ENCODE results near the gene LILRB4. TPM values are rescaled to one million over a fixed set of nuclear protein-coding genes. Genes with fewer than 3 reads are reported as not detected.

LILRB4 gene
- total RNA-seq, 1 experiment from 2014 or later, result not detected

GRCh38 chr19:54684527-54684926, 21.7 kb downstream of the LILRB4 start:
- Mint-ChIP-seq H3K9me3 (peaks cover 72% of the 10 kb centered on the region), H3K27ac (no peak overlapping the region), H3K36me3 (peaks cover 40% of the 10 kb centered on the region), H3K27me3 (ENCODE audit: low read depth) (peaks cover 3% of the 10 kb centered on the region; the same call in 1 of the 2 replicates), H3K4me3 (no peak overlapping the region), H3K4me1 (no peaks in the 10 kb centered on the region)
- POLR2A ChIA-PET, result no interaction called here
- CTCF ChIA-PET, result interaction anchor here (1.8 kb wide), 1 partner anchor 10 kb away, joined by 6 read pairs; no protein-coding TSS in a partner anchor
- no peak for TF ChIP-seq SMAD4 (CRISPR knock-in tag; IDR thresholded peaks at IDR 0.05)
- TF ChIP-seq MXD4 (CRISPR knock-in tag; IDR thresholded peaks at IDR 0.05; ENCODE audit: borderline replicate concordance), result no peak
- TF ChIP-seq NFATC4 (CRISPR knock-in tag; IDR thresholded peaks at IDR 0.05), result no peak
- TF ChIP-seq ZNF416 (CRISPR knock-in tag; IDR thresholded peaks at IDR 0.05), result no peak
- TF ChIP-seq TEAD1 (CRISPR knock-in tag; IDR thresholded peaks at IDR 0.05), result no peak
- TF ChIP-seq GRHL2 (CRISPR knock-in tag; IDR thresholded peaks at IDR 0.05; ENCODE audit: insufficient replicate concordance, severe bottlenecking), result no peak
- no peak for TF ChIP-seq ZNF317 (CRISPR knock-in tag; IDR thresholded peaks at IDR 0.05; ENCODE audit: borderline replicate concordance, low read depth)
- TF ChIP-seq ARID4B (CRISPR knock-in tag; IDR thresholded peaks at IDR 0.05; ENCODE audit: borderline replicate concordance), result no peak
- no peak for TF ChIP-seq PRRX2 (CRISPR knock-in tag; IDR thresholded peaks at IDR 0.05)
- ATAC-seq (no peak; the same call in 1 of the 2 replicates), DNase-seq (ENCODE audit: low spot score) (peak; percentile 28)

GRCh38 chr19:54691582-54692297, 29.0 kb downstream of the LILRB4 start:
- Mint-ChIP-seq H3K4me3 (no peak overlapping the region), H3K9me3 (peaks cover 70% of the 10 kb centered on the region), H3K27ac (no peak overlapping the region), H3K36me3 (peaks cover 49% of the 10 kb centered on the region), H3K27me3 (ENCODE audit: low read depth) (peaks cover 7% of the 10 kb centered on the region; the same call in 1 of the 2 replicates), H3K4me1 (no peaks in the 10 kb centered on the region)
- no peak for ATAC-seq
- TF ChIP-seq ATF2 (CRISPR knock-in tag; IDR thresholded peaks at IDR 0.05; ENCODE audit: borderline replicate concordance, low read depth) (no peak), HMGXB4 (CRISPR knock-in tag; IDR thresholded peaks at IDR 0.05) (no peak), KAT7 (CRISPR knock-in tag; IDR thresholded peaks at IDR 0.05; ENCODE audit: borderline replicate concordance) (no peak), ZNF423 (CRISPR knock-in tag; IDR thresholded peaks at IDR 0.05) (no peak), ZNF281 (CRISPR knock-in tag; IDR thresholded peaks at IDR 0.05) (no peak), JUN (CRISPR knock-in tag; IDR thresholded peaks at IDR 0.05) (no peak), ESRRA (CRISPR knock-in tag; IDR thresholded peaks at IDR 0.05; ENCODE audit: borderline replicate concordance) (no peak), ZNF263 (CRISPR knock-in tag; IDR thresholded peaks at IDR 0.05; ENCODE audit: low read depth) (no peak), PREB (CRISPR knock-in tag; IDR thresholded peaks at IDR 0.05; ENCODE audit: borderline replicate concordance) (no peak), HMGA2 (CRISPR knock-in tag; IDR thresholded peaks at IDR 0.05) (no peak), TEAD4 (CRISPR knock-in tag; IDR thresholded peaks at IDR 0.05) (no peak), CTCF (IDR thresholded peaks at IDR 0.05) (no peak)
- POLR2A ChIA-PET, result no interaction called here
- CTCF ChIA-PET, result no interaction called here
- DNase-seq (ENCODE audit: low spot score), result no peak
